ENCODE data around the gene CMC1. TPM values are rescaled to one million over a fixed set of nuclear protein-coding genes. Genes with fewer than 3 reads are reported as not detected.

CMC1 gene
- total RNA-seq, 4 donors from 2014 or later: 5.5 to 22.7 (median 17.3) TPM

GRCh38 chr3:28232659-28233058, 8.8 kb upstream of the CMC1 start:
- no peak overlapping the region for H3K4me3 ChIP-seq
- no peaks in the 10 kb centered on the region for H3K9me3 ChIP-seq
- no peaks in the 10 kb centered on the region for H3K27me3 ChIP-seq
- H3K27ac ChIP-seq: no peak overlapping the region
- DNase-seq (ENCODE audit: low spot score in 2 of 2): no peak
- TF ChIP-seq CTCF (IDR thresholded peaks at IDR 0.05): no peak
- no peak for TF ChIP-seq EP300 (IDR thresholded peaks at IDR 0.05)
- no peak for TF ChIP-seq POLR2A (IDR thresholded peaks at IDR 0.05)
- H3K36me3 ChIP-seq: no peaks in the 10 kb centered on the region
- H3K4me1 ChIP-seq: no peaks in the 10 kb centered on the region

- Histone ChIP-seq H3K27me3 (no peaks in the 10 kb centered on the region), H3K9me3 (no peaks in the 10 kb centered on the region), H3K4me3 (no peak overlapping the region), H3K36me3 (no peaks in the 10 kb centered on the region), H3K27ac (no peak overlapping the region), H3K4me1 (no peaks in the 10 kb centered on the region)
- TF ChIP-seq POLR2A (IDR thresholded peaks at IDR 0.05) (no peak), EP300 (IDR thresholded peaks at IDR 0.05) (no peak), CTCF (IDR thresholded peaks at IDR 0.05) (no peak)
- DNase-seq (ENCODE audit: low spot score in 2 of 2): no peak
Measured at GRCh38 chr3:28234454-28234853, 7.0 kb upstream of the CMC1 start.

GRCh38 chr3:28239108-28239507, 2.3 kb upstream of the CMC1 start:
- H3K4me3 ChIP-seq: no peak overlapping the region
- H3K27ac ChIP-seq: no peak overlapping the region
- no peak for DNase-seq (ENCODE audit: low spot score in 2 of 2)
- H3K9me3 ChIP-seq: no peaks in the 10 kb centered on the region
- H3K36me3 ChIP-seq: no peaks in the 10 kb centered on the region
- TF ChIP-seq CTCF (IDR thresholded peaks at IDR 0.05): no peak
- TF ChIP-seq EP300 (IDR thresholded peaks at IDR 0.05): no peak
- no peak for TF ChIP-seq POLR2A (IDR thresholded peaks at IDR 0.05)
- H3K4me1 ChIP-seq: peaks cover 0 to 33% (median 7%) of the 10 kb centered on the region in 4 donors
- WGBS, 2 donors: 42 to 73% methylated on average over 3 of the region's 3 CpGs
- H3K27me3 ChIP-seq: no peaks in the 10 kb centered on the region

GRCh38 chr3:28240441-28240840, 978 bp upstream of the CMC1 start:
- TF ChIP-seq EP300 (IDR thresholded peaks at IDR 0.05): no peak
- TF ChIP-seq CTCF (IDR thresholded peaks at IDR 0.05): no peak
- TF ChIP-seq POLR2A (IDR thresholded peaks at IDR 0.05): no peak
- 50 to 72% methylated on average over 7 of the region's 7 CpGs for WGBS, 2 donors
- H3K27me3 ChIP-seq: no peaks in the 10 kb centered on the region
- H3K36me3 ChIP-seq: no peaks in the 10 kb centered on the region
- DNase-seq (ENCODE audit: low spot score in 2 of 2): no peak
- H3K4me3 ChIP-seq: peak overlapping the region in 2 of 4 donors; percentile 86 to 98
- H3K4me1 ChIP-seq: peaks cover 0 to 40% (median 7%) of the 10 kb centered on the region in 4 donors
- no peaks in the 10 kb centered on the region for H3K9me3 ChIP-seq
- H3K27ac ChIP-seq: peak overlapping the region in 1 of 4 donors; percentile 91

- H3K9me3 ChIP-seq: no peaks in the 10 kb centered on the region
- TF ChIP-seq EP300 (IDR thresholded peaks at IDR 0.05) (no peak), CTCF (IDR thresholded peaks at IDR 0.05) (no peak), POLR2A (IDR thresholded peaks at IDR 0.05) (no peak)
- H3K4me1 ChIP-seq: peaks cover 0 to 40% (median 7%) of the 10 kb centered on the region in 4 donors
- H3K4me3 ChIP-seq: peak overlapping the region in 3 of 4 donors; percentile 84 to 98 (median 86)
- WGBS, 2 donors: 98% methylated on average over 3 of the region's 3 CpGs
- H3K27me3 ChIP-seq: no peaks in the 10 kb centered on the region
- H3K36me3 ChIP-seq: no peaks in the 10 kb centered on the region
- DNase-seq (ENCODE audit: low spot score in 2 of 2): no peak
- no peak overlapping the region for H3K27ac ChIP-seq
Measured at GRCh38 chr3:28242519-28242918, 1.1 kb downstream of the CMC1 start.
